Measurements from ENCODE around the gene KRT12. TPM values are rescaled to one million over a fixed set of nuclear protein-coding genes. Genes with fewer than 3 reads are reported as not detected.
"Not testable (repeated sequence)": the region's sequence is repeated elsewhere in the genome, so short reads cannot be mapped to it uniquely, and the experiment has no call there.

KRT12 gene
- total RNA-seq, 1 donor from 2014 or later: 4.6 TPM

DNA sequence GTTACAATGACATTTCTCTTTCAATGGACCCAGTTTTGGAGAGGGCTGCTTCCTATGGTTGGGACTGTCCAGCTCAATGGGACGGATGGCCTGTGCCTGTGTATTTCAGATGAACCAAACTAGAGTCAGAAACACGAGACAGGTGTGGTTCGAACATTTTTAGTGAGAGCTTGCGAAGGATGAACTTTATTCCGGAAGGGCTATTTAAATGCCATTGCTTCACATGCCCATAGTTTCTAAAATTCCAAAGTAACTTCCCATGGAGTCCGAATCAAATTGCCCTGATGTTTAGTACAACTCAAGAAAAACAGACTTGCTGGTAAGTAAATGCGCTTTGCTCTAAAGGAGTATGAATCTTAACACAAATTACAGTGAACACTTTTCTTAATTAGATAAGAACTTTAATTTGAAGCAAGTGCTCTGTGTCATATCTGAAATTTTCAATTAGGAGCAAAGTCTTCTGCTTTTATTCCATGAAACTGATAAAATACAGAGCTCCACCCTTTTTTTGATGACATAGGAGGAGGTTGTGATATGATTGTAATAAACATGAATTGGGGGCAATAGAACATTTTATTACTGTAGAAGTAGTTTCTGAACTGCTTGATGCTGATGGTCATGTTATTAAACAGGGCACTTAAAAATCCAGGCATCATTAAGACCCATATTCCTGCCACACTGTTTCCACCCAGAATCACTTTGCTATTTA lies 16.8 kb upstream of the KRT12 start:
- DNase-seq (ENCODE audit: low spot score): no peak

GRCh38 chr17:40883031-40883430 lies 16.0 kb upstream of the KRT12 start:
- DNase-seq (ENCODE audit: low spot score): no peak

DNA sequence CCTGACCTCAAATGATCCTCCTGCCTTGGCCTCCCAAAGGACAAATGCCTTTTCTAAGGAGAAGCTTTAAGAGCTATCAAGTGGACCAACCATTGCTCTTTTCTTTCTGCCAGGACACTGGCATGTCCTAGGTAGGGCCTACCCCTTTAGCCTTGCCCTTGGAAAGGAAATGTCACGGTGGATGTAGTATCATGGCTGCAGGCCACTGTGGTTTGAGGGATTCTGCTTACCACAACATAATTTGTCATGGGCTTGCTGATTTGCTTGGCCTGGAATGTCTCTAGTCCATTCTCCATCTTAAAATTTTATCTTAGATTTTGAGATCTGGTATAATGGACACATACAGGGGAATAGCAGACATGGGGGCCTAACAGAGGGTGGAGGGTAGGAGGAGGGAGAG lies 12.0 kb upstream of the KRT12 start:
- DNase-seq (ENCODE audit: low spot score): no peak

DNA sequence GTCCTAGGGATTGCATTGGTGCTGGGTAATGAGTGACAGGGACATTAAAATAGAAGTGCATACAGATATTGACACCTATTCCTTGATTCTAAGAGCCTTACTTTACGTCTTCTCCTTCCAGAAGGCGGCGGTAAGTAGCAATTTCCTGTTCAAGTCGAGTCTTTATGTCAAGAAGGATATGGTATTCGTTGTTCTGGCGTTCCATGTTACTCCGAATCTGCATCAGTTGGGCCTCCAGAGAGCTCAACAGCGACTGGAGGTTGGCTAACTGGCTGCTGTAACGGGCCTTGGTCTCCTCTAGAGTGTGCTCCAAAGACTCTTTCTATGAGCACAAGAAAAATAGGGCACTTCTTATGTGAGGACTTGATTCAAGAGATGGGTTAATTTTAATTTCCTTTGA lies 11.0 kb upstream of the KRT12 start:
- DNase-seq (ENCODE audit: low spot score): no peak

DNA sequence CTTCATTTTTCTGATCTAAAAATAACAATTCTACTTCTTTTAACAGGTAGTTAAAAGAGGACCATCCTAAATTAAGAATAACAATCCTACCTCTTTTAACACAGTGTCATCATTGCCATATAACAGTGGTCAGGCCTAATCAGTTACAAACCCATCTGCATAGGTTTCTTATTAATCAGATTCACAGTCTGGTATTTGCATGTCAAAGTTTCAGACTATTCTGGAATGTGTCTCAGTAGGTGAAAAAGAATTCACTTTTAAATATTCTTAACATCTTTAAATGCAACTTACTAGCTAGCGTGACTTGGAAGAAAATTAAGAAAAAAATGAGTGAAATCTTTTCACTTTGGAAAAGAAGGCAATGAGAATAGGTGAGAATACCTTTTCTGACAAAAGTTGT lies 6.8 kb upstream of the KRT12 start:
- DNase-seq (ENCODE audit: low spot score): no peak

DNA sequence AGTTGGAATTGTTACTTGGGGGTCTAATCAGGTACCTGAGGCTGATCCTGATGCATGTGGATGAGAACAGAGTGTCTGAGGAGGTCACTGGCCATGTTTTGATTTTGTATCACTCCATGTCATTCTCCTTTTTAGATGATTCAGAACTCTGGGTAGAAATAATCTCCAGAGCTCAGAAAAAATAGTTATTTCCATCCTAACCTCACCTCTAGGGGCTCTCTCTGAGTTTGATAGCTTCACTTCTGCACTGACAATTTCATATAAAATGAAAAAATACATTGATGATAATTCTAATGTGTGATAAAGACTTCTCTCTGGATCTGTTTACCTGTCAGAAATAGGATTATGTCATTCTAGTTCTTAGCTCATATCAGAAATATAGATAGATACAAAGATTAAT lies 6.2 kb upstream of the KRT12 start:
- no peak for DNase-seq (ENCODE audit: low spot score)

DNA sequence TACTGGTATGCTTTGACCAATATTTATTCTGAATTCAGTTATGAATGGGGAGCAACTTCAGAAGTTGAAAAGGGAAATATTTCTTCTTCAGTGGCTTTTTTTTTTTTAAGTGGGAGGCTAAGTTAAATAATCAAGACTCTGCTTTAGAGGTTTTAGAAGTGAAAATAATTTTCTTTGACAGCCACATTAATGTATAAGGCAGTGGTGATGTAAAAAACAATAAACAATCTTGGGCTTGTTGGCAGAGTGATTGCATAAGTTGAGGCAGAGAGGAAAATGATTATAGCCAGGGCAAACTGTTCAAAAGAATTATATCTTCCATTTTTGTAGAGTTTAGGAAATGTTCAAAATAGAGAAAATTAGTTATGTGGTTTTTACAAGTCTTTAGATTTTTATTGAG lies 5.4 kb upstream of the KRT12 start:
- DNase-seq (ENCODE audit: low spot score): no peak

- DNase-seq (ENCODE audit: low spot score): no peak
Observed at GRCh38 chr17:40871316-40871715, 4.3 kb upstream of the KRT12 start.

DNA sequence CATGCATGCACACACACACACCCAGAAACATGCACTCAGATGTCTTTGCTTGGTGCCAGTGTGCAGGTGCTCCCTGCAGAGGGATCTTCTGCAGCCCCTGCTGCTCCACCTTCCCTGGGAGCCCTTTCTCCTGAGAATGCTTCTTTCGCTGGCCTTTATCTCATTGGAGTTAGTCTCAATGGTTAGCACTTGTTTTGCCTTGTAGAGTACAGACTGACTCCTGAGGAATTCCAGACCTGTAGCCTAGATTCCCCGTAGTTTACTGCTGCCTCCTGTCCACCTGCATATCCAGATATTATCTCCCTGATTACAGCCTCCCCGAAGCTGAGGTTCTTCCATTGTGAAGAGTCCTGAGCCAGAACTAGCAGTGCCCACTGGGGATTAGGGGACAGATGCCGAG lies 3.1 kb upstream of the KRT12 start:
- DNase-seq (ENCODE audit: low spot score): no peak

- DNase-seq (ENCODE audit: low spot score): no peak
Observed at GRCh38 chr17:40864661-40865390, 2.2 kb downstream of the KRT12 start.

DNA sequence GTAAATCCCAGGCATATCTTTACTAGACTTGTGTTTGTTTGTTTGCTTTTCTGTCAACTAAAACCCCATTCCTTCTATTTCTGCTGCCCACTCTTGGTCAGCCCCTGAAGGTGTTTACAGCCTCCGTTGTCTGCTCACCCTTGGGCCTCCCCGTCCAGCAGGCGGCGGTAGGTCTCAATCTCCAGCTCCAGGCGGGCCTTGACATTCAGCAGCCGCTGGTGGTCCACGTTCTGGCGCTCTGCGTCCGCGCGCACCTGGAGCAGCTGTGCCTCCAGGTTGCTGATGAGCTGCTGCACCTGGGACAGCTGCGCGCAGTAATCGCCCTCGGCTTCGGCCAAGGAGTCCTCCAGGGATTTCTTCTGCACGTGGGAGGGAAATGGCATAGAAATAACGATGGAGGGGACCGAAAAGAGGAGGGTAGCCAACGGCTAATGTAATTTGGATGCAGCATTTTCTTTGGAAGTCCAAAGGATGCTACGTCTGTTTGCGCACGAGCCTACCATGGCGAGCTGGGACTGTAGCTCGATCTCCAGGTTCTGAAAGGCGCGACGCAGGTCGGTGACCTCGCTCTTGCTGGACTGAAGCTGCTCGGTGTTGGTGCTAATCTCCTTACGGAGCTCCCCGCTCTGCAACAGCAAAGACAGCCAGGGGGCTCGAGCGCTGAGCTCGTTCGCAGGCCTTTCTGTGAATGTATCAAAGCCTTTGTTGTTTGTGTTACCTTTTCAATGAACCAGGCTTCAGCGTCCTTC lies 3.9 kb downstream of the KRT12 start:
- DNase-seq (ENCODE audit: low spot score): no peak

DNA sequence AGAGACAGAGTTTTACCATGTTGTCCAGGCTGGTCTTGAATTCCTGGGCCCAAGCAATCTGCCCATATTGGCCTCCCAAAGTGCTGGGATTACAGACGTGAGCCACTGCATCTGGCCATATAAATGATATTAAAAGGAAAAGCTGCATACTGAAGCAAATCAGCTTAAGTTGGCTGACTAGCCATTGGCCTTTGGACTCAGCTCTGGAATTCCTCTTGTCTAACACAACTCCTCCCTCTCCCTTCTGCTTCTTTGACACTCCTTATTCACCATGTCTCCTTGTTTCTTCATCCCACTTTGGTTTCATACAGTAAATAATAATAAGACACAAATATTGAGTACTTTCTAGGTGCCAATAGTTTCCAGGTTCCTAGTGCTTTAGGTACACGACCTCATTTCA lies 7.5 kb downstream of the KRT12 start:
- DNase-seq (ENCODE audit: low spot score): no peak

- not testable (repeated sequence) for DNase-seq (ENCODE audit: low spot score)
Observed at GRCh38 chr17:40858667-40859066, 8.4 kb downstream of the KRT12 start.

GRCh38 chr17:40857535-40857934 lies 9.5 kb downstream of the KRT12 start:
- peak; percentile 71 for DNase-seq (ENCODE audit: low spot score)

- DNase-seq (ENCODE audit: low spot score): peak; percentile 91
Observed at GRCh38 chr17:40854175-40854814, 12.7 kb downstream of the KRT12 start.

GRCh38 chr17:40852364-40852763 lies 14.7 kb downstream of the KRT12 start:
- no peak for DNase-seq (ENCODE audit: low spot score)

- DNase-seq (ENCODE audit: low spot score): no peak
Observed at GRCh38 chr17:40850293-40850972, 16.6 kb downstream of the KRT12 start.

DNA sequence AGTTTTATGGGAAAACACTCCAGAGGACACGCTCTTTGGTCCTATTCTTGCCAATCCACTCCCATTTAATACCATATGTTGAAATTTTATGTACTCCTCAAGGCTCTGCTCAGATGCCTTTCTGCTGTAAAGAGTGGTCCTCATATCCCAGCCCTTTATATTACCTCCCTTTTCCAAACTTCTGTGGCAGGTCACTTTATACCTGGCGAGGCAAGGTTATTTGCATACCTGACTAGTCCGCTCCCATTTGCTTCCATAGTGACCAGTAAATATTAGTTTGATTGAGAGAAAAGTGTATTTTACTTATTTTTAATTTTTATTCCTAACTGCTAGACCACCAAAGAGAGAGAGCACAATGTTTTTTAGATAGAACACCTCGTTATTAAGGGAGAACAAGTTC lies 17.3 kb downstream of the KRT12 start:
- DNase-seq (ENCODE audit: low spot score): no peak

DNA sequence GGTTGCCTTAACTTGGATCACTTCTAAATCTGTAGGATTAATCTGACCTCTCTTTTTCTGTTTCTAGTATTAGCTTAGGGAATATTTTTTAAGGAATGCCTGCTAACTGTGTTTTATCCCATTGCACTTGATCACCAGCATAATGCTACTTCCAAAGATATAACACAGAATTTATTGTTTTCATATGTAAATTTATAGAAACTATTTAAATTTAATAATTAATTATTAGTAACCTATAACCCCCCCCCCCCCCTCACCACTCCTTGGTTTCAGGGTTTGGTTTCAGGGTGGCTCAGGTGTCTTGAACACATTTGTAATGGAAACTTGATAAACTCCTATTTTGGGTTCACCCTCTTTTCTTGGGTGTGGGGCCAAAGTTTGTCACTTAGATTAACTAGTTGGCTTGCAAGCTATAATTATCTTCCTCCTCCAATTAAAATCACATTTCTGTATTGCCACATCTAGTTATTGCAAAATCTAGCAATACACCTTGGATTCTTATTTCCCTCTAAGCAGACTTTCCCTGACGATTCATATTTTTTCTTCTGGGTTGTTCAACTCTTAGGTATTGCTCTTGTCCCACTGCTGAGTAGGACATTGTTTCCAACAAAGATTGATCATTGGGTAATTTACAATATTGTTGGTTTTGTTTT lies 18.3 kb downstream of the KRT12 start:
- DNase-seq (ENCODE audit: low spot score): peak; percentile 13

- DNase-seq (ENCODE audit: low spot score): no peak
Observed at GRCh38 chr17:40846515-40847144, 20.4 kb downstream of the KRT12 start.
